ENCODE results near the gene FAM177B.

FAM177B gene

GRCh38 chr1:222792744-222793143, 55.7 kb downstream of the FAM177B start:
- H3K4me3 ChIP-seq (ENCODE audit: low read depth, low read length), result no peak overlapping the region
- TF ChIP-seq CTCF (IDR thresholded peaks at IDR 0.05; ENCODE audit: borderline replicate concordance, insufficient read depth, low read depth, low read length), result peak; percentile 16; the same call in 1 of the 2 replicates

- no peak overlapping the region for H3K4me3 ChIP-seq (ENCODE audit: low read depth, low read length)
These were observed 57.9 kb downstream of the FAM177B start for GRCh38 chr1:222794656-222795474.

GRCh38 chr1:222798116-222798515, 61.1 kb downstream of the FAM177B start:
- no peak overlapping the region for H3K4me3 ChIP-seq (ENCODE audit: low read depth, low read length)
- no peak for TF ChIP-seq CTCF (IDR thresholded peaks at IDR 0.05; ENCODE audit: borderline replicate concordance, insufficient read depth, low read depth, low read length)

More at GRCh38 chr1:222794656-222795474, 57.9 kb downstream of the FAM177B start:
- TF ChIP-seq CTCF (IDR thresholded peaks at IDR 0.05; ENCODE audit: borderline replicate concordance, insufficient read depth, low read depth, low read length), result no peak

GRCh38 chr1:222798975-222799374, 62.0 kb downstream of the FAM177B start:
- H3K4me3 ChIP-seq (ENCODE audit: low read depth, low read length), result no peak overlapping the region
- no peak for TF ChIP-seq CTCF (IDR thresholded peaks at IDR 0.05; ENCODE audit: borderline replicate concordance, insufficient read depth, low read depth, low read length)

Data from GM12875 (cell line).